DND-41 (cell line): ENCODE results near the gene SHQ1.
"Not testable (repeated sequence)": the region's sequence is repeated elsewhere in the genome, so short reads cannot be mapped to it uniquely, and the experiment has no call there.

ENCODE experiments used
- EZH2 ChIP-seq: IDR thresholded peaks from 3 replicates; pipeline ENCODE4 v1.6.1; 2012; ENCODE audit warnings: borderline replicate concordance, low read depth, mild to moderate bottlenecking, moderate library complexity, low read length, inconsistent platforms; ENCODE audit not compliant: severe bottlenecking
- TF ChIP-seq, protein P1 (sequence below): IDR thresholded peaks from 2 replicates; pipeline ENCODE4 v1.5.1; 2012; ENCODE audit warnings: borderline replicate concordance, low read length, moderate library complexity, mild to moderate bottlenecking; ENCODE audit not compliant: poor library complexity, severe bottlenecking; ENCODE audit errors: extremely low read depth

DNA sequence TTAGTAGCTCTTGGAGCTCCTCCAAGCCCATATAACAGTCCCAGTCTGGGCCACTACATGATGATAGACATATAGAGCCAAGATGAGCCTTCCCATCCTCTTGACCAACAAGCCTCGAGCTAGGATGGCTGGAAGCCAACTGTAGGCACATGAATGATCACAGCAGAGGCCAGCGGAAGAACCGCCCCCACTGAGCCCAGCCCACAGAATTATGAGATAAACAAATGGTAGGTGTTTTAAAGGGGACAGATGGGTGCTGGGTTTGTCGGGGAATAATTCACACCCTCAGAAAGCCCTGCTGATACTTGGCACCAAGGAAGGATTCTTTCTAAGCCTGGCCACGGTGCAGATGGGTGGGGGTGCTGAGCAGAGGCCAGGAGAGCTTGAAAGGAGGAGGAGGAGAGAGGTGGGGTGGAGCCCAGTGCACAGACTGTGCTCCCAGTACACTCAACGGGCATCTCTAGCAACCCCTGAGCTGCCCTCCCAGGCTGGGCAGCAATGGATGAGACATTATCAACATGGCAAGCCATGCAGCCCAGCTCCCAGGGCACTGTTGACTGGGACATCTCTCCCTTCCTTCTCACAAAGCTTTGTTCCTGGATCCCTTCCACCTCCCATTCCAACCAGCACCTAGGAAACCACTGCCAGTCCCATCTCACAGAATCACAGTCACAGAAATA, 115.4 kb downstream of the SHQ1 start:
- not testable (repeated sequence) for TF ChIP-seq EZH2
- TF ChIP-seq, protein P1, sequence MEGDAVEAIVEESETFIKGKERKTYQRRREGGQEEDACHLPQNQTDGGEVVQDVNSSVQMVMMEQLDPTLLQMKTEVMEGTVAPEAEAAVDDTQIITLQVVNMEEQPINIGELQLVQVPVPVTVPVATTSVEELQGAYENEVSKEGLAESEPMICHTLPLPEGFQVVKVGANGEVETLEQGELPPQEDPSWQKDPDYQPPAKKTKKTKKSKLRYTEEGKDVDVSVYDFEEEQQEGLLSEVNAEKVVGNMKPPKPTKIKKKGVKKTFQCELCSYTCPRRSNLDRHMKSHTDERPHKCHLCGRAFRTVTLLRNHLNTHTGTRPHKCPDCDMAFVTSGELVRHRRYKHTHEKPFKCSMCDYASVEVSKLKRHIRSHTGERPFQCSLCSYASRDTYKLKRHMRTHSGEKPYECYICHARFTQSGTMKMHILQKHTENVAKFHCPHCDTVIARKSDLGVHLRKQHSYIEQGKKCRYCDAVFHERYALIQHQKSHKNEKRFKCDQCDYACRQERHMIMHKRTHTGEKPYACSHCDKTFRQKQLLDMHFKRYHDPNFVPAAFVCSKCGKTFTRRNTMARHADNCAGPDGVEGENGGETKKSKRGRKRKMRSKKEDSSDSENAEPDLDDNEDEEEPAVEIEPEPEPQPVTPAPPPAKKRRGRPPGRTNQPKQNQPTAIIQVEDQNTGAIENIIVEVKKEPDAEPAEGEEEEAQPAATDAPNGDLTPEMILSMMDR, result not testable (repeated sequence)
